H54 (cell line): ENCODE data around the gene ENPEP.
"Not testable (repeated sequence)": the region's sequence is repeated elsewhere in the genome, so short reads cannot be mapped to it uniquely, and the experiment has no call there.

Experiments used
- DNase-seq: peaks from one replicate; pipeline ENCODE4 v3.0.0; 2011; ENCODE audit warnings: low spot score, mixed read lengths; ENCODE audit not compliant: insufficient read length
- FAIRE-seq: peaks from 3 replicates; lab custom pipeline; 2011; peaks lifted over from hg19 to GRCh38; lab: Jason Lieb, UNC
- POLR2A ChIP-seq: IDR thresholded peaks from 2 replicates; pipeline ENCODE4 v1.6.1; 2011; ENCODE audit warnings: low read depth, mild to moderate bottlenecking, low read length

The ENPEP gene

GRCh38 chr4:110472583-110473329, 3.2 kb upstream of the ENPEP start:
- TF ChIP-seq POLR2A, result no peak
- FAIRE-seq (no peak), DNase-seq (no peak)

- FAIRE-seq, result no peak
- no peak for TF ChIP-seq POLR2A
- DNase-seq, result no peak
These were observed 1.5 kb upstream of the ENPEP start for GRCh38 chr4:110474481-110474880.

- DNase-seq, FAIRE-seq: not testable (repeated sequence)
These were observed 875 bp upstream of the ENPEP start for GRCh38 chr4:110475080-110475479.

GRCh38 chr4:110477836-110478235, 1.9 kb downstream of the ENPEP start:
- TF ChIP-seq POLR2A, result no peak
- DNase-seq (no peak), FAIRE-seq (no peak)

- TF ChIP-seq POLR2A, result no peak
- no peak for FAIRE-seq
- no peak for DNase-seq
These were observed 4.1 kb downstream of the ENPEP start for GRCh38 chr4:110480031-110480549.

- no peak for DNase-seq
- no peak for FAIRE-seq
- TF ChIP-seq POLR2A, result no peak
These were observed 4.9 kb downstream of the ENPEP start for GRCh38 chr4:110480746-110481271.

- no peak for DNase-seq
- FAIRE-seq, result no peak
- TF ChIP-seq POLR2A, result no peak
These were observed 7.6 kb downstream of the ENPEP start for GRCh38 chr4:110483516-110483915.

GRCh38 chr4:110484029-110484428, 8.1 kb downstream of the ENPEP start:
- TF ChIP-seq POLR2A, result no peak
- no peak for FAIRE-seq
- no peak for DNase-seq

- FAIRE-seq (peak; percentile 78), DNase-seq (no peak)
- no peak for TF ChIP-seq POLR2A
These were observed 8.8 kb downstream of the ENPEP start for GRCh38 chr4:110484767-110485166.

- DNase-seq, result no peak
- TF ChIP-seq POLR2A, result no peak
- FAIRE-seq, result no peak
These were observed 9.5 kb downstream of the ENPEP start for GRCh38 chr4:110485452-110485851.

GRCh38 chr4:110486256-110486655, 10.3 kb downstream of the ENPEP start:
- TF ChIP-seq POLR2A, result no peak
- FAIRE-seq (no peak), DNase-seq (no peak)

- DNase-seq, FAIRE-seq: not testable (repeated sequence)
These were observed 10.9 kb downstream of the ENPEP start for GRCh38 chr4:110486850-110487249.

GRCh38 chr4:110487873-110488272, 11.9 kb downstream of the ENPEP start:
- DNase-seq, result no peak
- no peak for TF ChIP-seq POLR2A
- no peak for FAIRE-seq

GRCh38 chr4:110489901-110490508, 14.1 kb downstream of the ENPEP start:
- no peak for TF ChIP-seq POLR2A
- FAIRE-seq, result no peak
- DNase-seq, result no peak

GRCh38 chr4:110492522-110492921, 16.6 kb downstream of the ENPEP start:
- no peak for TF ChIP-seq POLR2A
- FAIRE-seq (no peak), DNase-seq (no peak)
